Stimulated activated CD8-positive, alpha-beta memory T cell treated with anti-CD3 and anti-CD28 coated beads, Interleukin-15, amount 100 ng/mL, for 24 hours (primary cell): ENCODE measurements around the gene LTF.
"Not testable (repeated sequence)": the region's sequence is repeated elsewhere in the genome, so short reads cannot be mapped to it uniquely, and the experiment has no call there.

Experiments
- DNase-seq: peaks from one replicate; pipeline ENCODE4 v3.0.0-alpha.2; 2020; ENCODE audit warnings: low read depth

LTF gene

GRCh38 chr3:46393554-46394434 is 70.9 kb downstream of the LTF start:
- DNase-seq, result no peak

- DNase-seq, result no peak
Observed at GRCh38 chr3:46393011-46393410, 71.7 kb downstream of the LTF start.

GRCh38 chr3:46391526-46391925 is 73.2 kb downstream of the LTF start:
- DNase-seq, result not testable (repeated sequence)

- DNase-seq, result no peak
Observed at GRCh38 chr3:46389306-46389705, 75.4 kb downstream of the LTF start.

- DNase-seq, result not testable (repeated sequence)
Observed at GRCh38 chr3:46388847-46389246, 75.9 kb downstream of the LTF start.

GRCh38 chr3:46386205-46386604 is 78.5 kb downstream of the LTF start:
- DNase-seq, result no peak
